ENCODE measurements around the gene SCAPER.
"Not testable (repeated sequence)": the region's sequence is repeated elsewhere in the genome, so short reads cannot be mapped to it uniquely, and the experiment has no call there.

Gene SCAPER

GRCh38 chr15:76325704-76326103 lies 579.4 kb downstream of the SCAPER start:
- Mint-ChIP-seq H3K4me1 (no peaks in the 10 kb centered on the region), H3K27me3 (peaks cover 46% of the 10 kb centered on the region), H3K27ac (no peak overlapping the region), H3K36me3 (no peaks in the 10 kb centered on the region), H3K4me3 (no peak overlapping the region), H3K9me3 (no peaks in the 10 kb centered on the region)
- no peak for ATAC-seq

- H3K36me3 Mint-ChIP-seq, result no peaks in the 10 kb centered on the region
- no peaks in the 10 kb centered on the region for H3K4me1 Mint-ChIP-seq
- no peak overlapping the region for H3K27ac Mint-ChIP-seq
- no peak for ATAC-seq
- peaks cover 42% of the 10 kb centered on the region for H3K27me3 Mint-ChIP-seq
- no peaks in the 10 kb centered on the region for H3K9me3 Mint-ChIP-seq
- H3K4me3 Mint-ChIP-seq, result no peak overlapping the region
These were observed 581.1 kb downstream of the SCAPER start for GRCh38 chr15:76324066-76324465.

GRCh38 chr15:76321602-76322001 lies 583.5 kb downstream of the SCAPER start:
- peaks cover 39% of the 10 kb centered on the region for H3K27me3 Mint-ChIP-seq
- H3K4me3 Mint-ChIP-seq, result no peak overlapping the region
- H3K4me1 Mint-ChIP-seq, result no peaks in the 10 kb centered on the region
- H3K36me3 Mint-ChIP-seq, result no peaks in the 10 kb centered on the region
- H3K9me3 Mint-ChIP-seq, result no peaks in the 10 kb centered on the region
- no peak for ATAC-seq
- no peak overlapping the region for H3K27ac Mint-ChIP-seq

DNA sequence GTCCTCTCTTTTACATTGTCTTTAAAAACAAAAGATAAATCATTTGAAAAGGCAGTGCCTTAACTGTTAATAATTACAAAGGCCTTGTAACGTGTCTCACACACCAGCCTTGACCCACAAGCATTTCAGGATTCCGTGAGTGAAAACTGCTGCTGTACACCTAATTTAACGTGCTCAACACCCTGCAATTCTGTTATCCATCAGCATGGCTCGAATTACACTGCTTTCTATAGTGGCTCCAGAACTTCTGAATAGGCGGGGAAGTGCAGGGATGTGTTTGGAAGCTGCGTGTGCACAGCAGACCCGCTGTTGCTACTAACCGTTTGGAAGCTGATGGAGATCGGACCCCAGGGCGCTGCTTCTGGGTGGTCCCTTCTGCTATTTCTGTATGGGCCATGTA lies 584.0 kb downstream of the SCAPER start:
- peaks cover 39% of the 10 kb centered on the region for H3K27me3 Mint-ChIP-seq
- H3K4me1 Mint-ChIP-seq, result no peaks in the 10 kb centered on the region
- no peak overlapping the region for H3K27ac Mint-ChIP-seq
- no peaks in the 10 kb centered on the region for H3K9me3 Mint-ChIP-seq
- H3K36me3 Mint-ChIP-seq, result no peaks in the 10 kb centered on the region
- no peak overlapping the region for H3K4me3 Mint-ChIP-seq
- no peak for ATAC-seq

DNA sequence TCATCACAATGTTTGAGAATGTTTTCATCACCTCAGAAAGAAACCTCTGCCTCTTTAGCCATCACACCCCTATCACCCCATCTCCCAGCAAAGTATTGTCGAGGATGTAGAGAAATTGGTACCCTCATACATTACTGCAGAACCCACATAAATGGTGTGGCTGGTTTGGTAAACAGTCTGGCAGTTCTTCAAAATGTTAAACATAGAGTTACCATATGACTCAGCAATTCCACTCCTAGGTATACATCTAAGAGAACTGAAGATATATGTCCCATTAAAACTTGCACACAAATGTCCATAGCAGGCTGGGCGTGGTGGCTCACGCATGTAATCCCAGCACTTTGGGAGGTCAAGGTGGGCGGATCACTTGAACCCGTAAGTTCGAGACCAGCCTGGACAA lies 585.1 kb downstream of the SCAPER start:
- Mint-ChIP-seq H3K4me1 (no peaks in the 10 kb centered on the region), H3K27ac (no peak overlapping the region), H3K36me3 (no peaks in the 10 kb centered on the region), H3K27me3 (peaks cover 39% of the 10 kb centered on the region), H3K4me3 (no peak overlapping the region), H3K9me3 (no peaks in the 10 kb centered on the region)
- no peak for ATAC-seq

GRCh38 chr15:76313731-76314130 lies 591.4 kb downstream of the SCAPER start:
- Mint-ChIP-seq H3K4me3 (no peak overlapping the region), H3K27ac (no peak overlapping the region), H3K27me3 (no peaks in the 10 kb centered on the region), H3K9me3 (no peaks in the 10 kb centered on the region), H3K4me1 (peaks cover 33% of the 10 kb centered on the region), H3K36me3 (no peaks in the 10 kb centered on the region)
- no peak for ATAC-seq

GRCh38 chr15:76313175-76313567 lies 592.0 kb downstream of the SCAPER start:
- Mint-ChIP-seq H3K4me3 (peak overlapping the region; percentile 85), H3K4me1 (peaks cover 39% of the 10 kb centered on the region)
- H3K27me3 Mint-ChIP-seq, H3K9me3 Mint-ChIP-seq, H3K27ac Mint-ChIP-seq, ATAC-seq, H3K36me3 Mint-ChIP-seq: not testable (repeated sequence)

- H3K36me3 Mint-ChIP-seq, result no peaks in the 10 kb centered on the region
- ATAC-seq, result no peak
- peak overlapping the region; percentile 90 for H3K27ac Mint-ChIP-seq
- H3K27me3 Mint-ChIP-seq, result no peaks in the 10 kb centered on the region
- H3K4me3 Mint-ChIP-seq, result peak overlapping the region; percentile 85
- no peaks in the 10 kb centered on the region for H3K9me3 Mint-ChIP-seq
- H3K4me1 Mint-ChIP-seq, result peaks cover 41% of the 10 kb centered on the region
These were observed 592.5 kb downstream of the SCAPER start for GRCh38 chr15:76312540-76313174.

GRCh38 chr15:76311100-76311953 lies 593.8 kb downstream of the SCAPER start, which contains the start of gene ETFA:
TSS of gene ETFA (minus strand) at chr15:76311469. CDS start at chr15:76311388, 81 bp downstream.
- ATAC-seq, result peak; percentile 99
- H3K27me3 Mint-ChIP-seq, result no peaks in the 10 kb centered on the region
- H3K27ac Mint-ChIP-seq, result peak within 1 kb of the TSS; percentile 90
- peak within 1 kb of the TSS; percentile 85 for H3K4me3 Mint-ChIP-seq
- no peaks in the 10 kb centered on the region for H3K36me3 Mint-ChIP-seq
- peaks cover 45% of the 10 kb centered on the region for H3K4me1 Mint-ChIP-seq
- H3K9me3 Mint-ChIP-seq, result no peaks in the 10 kb centered on the region

DNA sequence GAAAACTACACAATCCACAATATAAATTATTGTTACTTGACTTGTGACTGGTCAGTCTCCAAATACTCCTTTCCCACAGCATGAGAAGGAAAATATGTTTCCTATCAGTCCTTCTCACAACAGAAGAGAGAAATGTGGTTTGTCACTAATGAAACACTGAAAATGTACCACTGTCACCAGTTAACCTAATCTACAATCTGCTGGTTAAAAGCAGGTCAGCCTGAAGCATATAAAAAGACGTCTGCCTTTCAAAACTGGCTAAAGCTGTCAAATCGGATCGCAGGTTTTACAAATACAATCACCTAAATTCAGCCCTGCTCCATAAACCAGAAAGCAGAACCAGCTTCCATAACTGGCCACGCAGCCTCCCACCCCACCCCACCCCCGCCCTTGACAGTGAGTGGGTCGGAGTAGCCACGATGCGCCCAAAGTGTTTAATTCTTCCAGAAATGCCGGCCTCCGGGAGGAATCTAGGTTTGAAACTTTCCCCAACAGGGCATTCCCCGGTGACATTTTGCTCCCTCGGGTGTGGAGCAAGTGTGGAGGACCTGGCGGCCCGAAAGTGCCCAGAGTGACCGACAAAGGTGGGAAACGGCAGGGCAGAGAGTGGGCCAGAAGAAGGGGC lies 594.6 kb downstream of the SCAPER start:
- ATAC-seq, result peak; percentile 5
- H3K9me3 Mint-ChIP-seq, result no peaks in the 10 kb centered on the region

GRCh38 chr15:76309601-76310330 lies 595.4 kb downstream of the SCAPER start:
- H3K9me3 Mint-ChIP-seq, result no peaks in the 10 kb centered on the region
- peaks cover 6% of the 10 kb centered on the region for H3K36me3 Mint-ChIP-seq
- H3K27ac Mint-ChIP-seq, result peak overlapping the region; percentile 90
- peaks cover 56% of the 10 kb centered on the region for H3K4me1 Mint-ChIP-seq
- H3K27me3 Mint-ChIP-seq, result no peaks in the 10 kb centered on the region
- peak overlapping the region; percentile 85 for H3K4me3 Mint-ChIP-seq
- no peak for ATAC-seq

More for the DNA sequence above, 594.6 kb downstream of the SCAPER start:
- Mint-ChIP-seq H3K27me3 (no peaks in the 10 kb centered on the region), H3K27ac (peak overlapping the region; percentile 90), H3K4me3 (peak overlapping the region; percentile 85), H3K4me1 (peaks cover 49% of the 10 kb centered on the region), H3K36me3 (no peaks in the 10 kb centered on the region)

DNA sequence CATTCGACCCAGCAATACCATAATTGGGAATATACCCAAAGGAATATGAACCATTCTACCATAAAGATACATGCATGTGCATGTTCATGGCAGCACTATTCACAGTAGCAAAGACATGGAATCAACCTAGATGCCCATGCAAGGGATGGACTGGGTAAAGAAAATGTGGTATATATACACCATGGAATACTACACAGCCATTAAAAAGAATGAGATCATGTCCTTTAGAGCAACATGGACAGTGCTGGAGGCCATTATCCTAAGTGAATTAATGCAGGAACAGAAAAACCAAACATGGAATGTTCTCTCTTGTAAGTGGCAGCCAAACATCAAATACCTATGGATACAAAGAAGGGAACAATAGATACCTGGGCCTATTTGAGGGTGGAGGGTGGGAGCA lies 601.2 kb downstream of the SCAPER start:
- H3K4me3 Mint-ChIP-seq, result no peak overlapping the region

DNA sequence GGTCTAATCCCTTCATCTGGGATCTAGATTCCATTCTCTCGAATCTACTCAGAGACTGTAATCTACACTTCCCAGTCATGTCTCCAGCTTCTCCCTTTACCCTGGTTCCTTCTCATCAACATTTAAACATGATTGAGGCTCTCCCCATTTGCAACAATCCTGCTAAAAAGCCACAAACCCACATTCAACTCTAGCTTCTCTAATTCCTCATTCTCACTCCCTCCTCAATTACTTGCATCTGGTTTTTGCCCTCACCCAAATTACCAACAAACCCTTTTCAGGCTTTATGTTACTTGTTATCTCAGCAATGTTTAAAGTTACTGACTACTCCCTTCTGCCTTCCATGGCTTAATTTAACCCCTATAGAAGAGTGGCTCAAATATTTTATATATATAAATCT lies 605.4 kb downstream of the SCAPER start:
- ATAC-seq, result no peak
- peaks cover under 1% of the 10 kb centered on the region for H3K4me1 Mint-ChIP-seq
- H3K27ac Mint-ChIP-seq, result no peak overlapping the region
- H3K36me3 Mint-ChIP-seq, result peaks cover 10% of the 10 kb centered on the region
- H3K4me3 Mint-ChIP-seq, result no peak overlapping the region
- H3K9me3 Mint-ChIP-seq, result no peaks in the 10 kb centered on the region
- H3K27me3 Mint-ChIP-seq, result no peaks in the 10 kb centered on the region

More for the DNA sequence above, 601.2 kb downstream of the SCAPER start:
- Mint-ChIP-seq H3K27me3 (no peaks in the 10 kb centered on the region), H3K27ac (no peak overlapping the region), H3K9me3 (no peaks in the 10 kb centered on the region), H3K4me1 (peaks cover 25% of the 10 kb centered on the region), H3K36me3 (peaks cover 10% of the 10 kb centered on the region)
- no peak for ATAC-seq

- H3K27me3 Mint-ChIP-seq, result no peaks in the 10 kb centered on the region
- no peak overlapping the region for H3K4me3 Mint-ChIP-seq
- H3K27ac Mint-ChIP-seq, result no peak overlapping the region
- ATAC-seq, result no peak
- peaks cover 10% of the 10 kb centered on the region for H3K36me3 Mint-ChIP-seq
- H3K9me3 Mint-ChIP-seq, result no peaks in the 10 kb centered on the region
- H3K4me1 Mint-ChIP-seq, result no peaks in the 10 kb centered on the region
These were observed 606.2 kb downstream of the SCAPER start for GRCh38 chr15:76298986-76299385.

GRCh38 chr15:76297951-76298350 lies 607.2 kb downstream of the SCAPER start:
- H3K9me3 Mint-ChIP-seq, ATAC-seq, H3K4me3 Mint-ChIP-seq, H3K4me1 Mint-ChIP-seq, H3K27ac Mint-ChIP-seq, H3K27me3 Mint-ChIP-seq, H3K36me3 Mint-ChIP-seq: not testable (repeated sequence)

All from stimulated activated memory B cell treated with anti-CD40 and anti-IgM and Interleukin-4, amounts not matched to agents 10 μg/mL and 1 μg/mL and 100 μg/mL, for 72 hours (primary cell).